HCT116 (cell line): Measurements from ENCODE around the gene SMC6. TPM values are rescaled to one million over a fixed set of nuclear protein-coding genes. Genes with fewer than 3 reads are reported as not detected.

Source experiments
- ATAC-seq: fragments of 200-7000 bp; cut with Tn5 transposase; 2 replicates; pipeline ENCODE4 v1.9.1; 2020; ENCODE audit warnings: mild to moderate bottlenecking, moderate library complexity
- BruUV-seq: library from RNA; stranded (reverse); fragments of 400-500 nt; replicated peaks from 2 replicates; lab custom pipeline; 2021; lab: Mats Ljungman, UMichigan
- CTCF ChIA-PET: fragments of 300-600 bp; sonication (Branson Sonifier 250); formaldehyde crosslinking; loops from one replicate; lab custom pipeline; 2021; ENCODE audit warnings: antibody characterized with exemption; lab: Charles Lee
- POLR2A ChIA-PET: fragments of 300-600, 350-600 bp; sonication (Branson Sonifier 250); formaldehyde crosslinking; loops from one replicate; lab custom pipeline; 2021; ENCODE audit warnings: antibody characterized with exemption; lab: Charles Lee
- RAD21 ChIA-PET, 2 experiments: fragments of 300-600 bp; sonication (Branson Sonifier 250); formaldehyde crosslinking; loops; one replicate each; lab custom pipeline; 2023; ENCODE audit warnings: low total read pairs in 2 of 2; ENCODE audit not compliant: uncharacterized antibody in 2 of 2, unreplicated experiment in 2 of 2, low non-redundant PET in 1 of 2; lab: Charles Lee
- DNase-seq: peaks from one replicate; pipeline ENCODE4 v3.0.0-alpha.2; 2010; ENCODE audit warnings: low read depth, low spot score
- H2AFZ ChIP-seq: fragments of 200-600 bp; shearing (Covaris generic), sonication (generic); 2 replicates; pipeline ENCODE4 v1.6.1; 2017; ENCODE audit warnings: low read depth, mixed run types, mixed read lengths, antibody characterized with exemption, low read length; ENCODE audit not compliant: poor library complexity, severe bottlenecking
- H3K27ac ChIP-seq: 2 replicates; pipeline ENCODE4 v1.5.1; 2012; ENCODE audit warnings: low read depth, low read length
- H3K27me3 ChIP-seq: fragments of 200-600 bp; sonication (generic); 2 replicates; pipeline ENCODE4 v1.6.1; 2016; ENCODE audit warnings: mixed run types, low read length, mixed read lengths; ENCODE audit not compliant: insufficient read depth
- H3K36me3 ChIP-seq, 2 experiments: fragments of 200-500 bp in 1 of 2; fragments of 200-600 bp in 1 of 2; sonication (Bioruptor generic) in 1 of 2; sonication (generic) in 1 of 2; 2 replicates each; pipeline versions ENCODE4 v1.5.1 to v1.6.1; 2014 to 2016; ENCODE audit warnings: low read length in 2 of 2, inconsistent platforms in 1 of 2, mixed read lengths in 1 of 2, mixed run types in 1 of 2; ENCODE audit not compliant: insufficient read depth in 2 of 2, control insufficient read depth in 1 of 2
- H3K4me1 ChIP-seq, 2 experiments: fragments of 200-600 bp in 1 of 2; sonication (generic) in 1 of 2; 2 replicates each; pipeline versions ENCODE4 v1.5.1 to v1.6.1; 2012 to 2017; ENCODE audit warnings: low read length in 2 of 2, inconsistent platforms in 1 of 2, mild to moderate bottlenecking in 1 of 2, mixed read lengths in 1 of 2, mixed run types in 1 of 2, moderate library complexity in 1 of 2; ENCODE audit not compliant: insufficient read depth in 2 of 2, control insufficient read depth in 1 of 2
- H3K4me2 ChIP-seq: fragments of 200-600 bp; sonication (generic); 2 replicates; pipeline ENCODE4 v1.6.1; 2017; ENCODE audit warnings: mixed run types, low read length, mixed read lengths
- H3K4me3 ChIP-seq, 2 experiments: fragments of 200-600 bp in 1 of 2; sonication (generic) in 1 of 2; replicated peaks in 1 of 2; 2 replicates each; pipeline ENCODE4 v1.5.1; 2011 to 2016; ENCODE audit warnings: low read length in 2 of 2, control low read depth in 1 of 2, low read depth in 1 of 2, mild to moderate bottlenecking in 1 of 2, mixed read lengths in 1 of 2, mixed run types in 1 of 2
- H3K79me2 ChIP-seq: fragments of 200-600 bp; sonication (generic); 2 replicates; pipeline ENCODE4 v1.6.1; 2017; ENCODE audit warnings: mild to moderate bottlenecking, mixed run types, low read length, moderate library complexity, mixed read lengths; ENCODE audit not compliant: insufficient read depth
- H3K9ac ChIP-seq: fragments of 200-600 bp; sonication (generic); 2 replicates; pipeline ENCODE4 v1.6.1; 2016; ENCODE audit warnings: low read length, mixed read lengths
- H3K9me2 ChIP-seq: fragments of 200-600 bp; sonication (generic), shearing (Covaris generic); 2 replicates; pipeline ENCODE4 v1.6.1; 2017; ENCODE audit warnings: mixed run types, mild to moderate bottlenecking, moderate library complexity; ENCODE audit not compliant: insufficient read depth
- H3K9me3 ChIP-seq, 2 experiments: fragments of 200-500 bp in 1 of 2; fragments of 200-600 bp in 1 of 2; sonication (Bioruptor generic) in 1 of 2; sonication (generic) in 1 of 2; 2 replicates each; pipeline ENCODE4 v1.6.1; 2014 to 2017; ENCODE audit warnings: low read length in 2 of 2, mixed read lengths in 2 of 2, inconsistent platforms in 1 of 2, low read depth in 1 of 2, mild to moderate bottlenecking in 1 of 2, mixed run types in 1 of 2, moderate library complexity in 1 of 2; ENCODE audit not compliant: control insufficient read depth in 1 of 2, insufficient read depth in 1 of 2
- H4K20me1 ChIP-seq: fragments of 200-600 bp; sonication (generic), shearing (Covaris generic); 2 replicates; pipeline ENCODE4 v1.6.1; 2017; ENCODE audit warnings: mixed run types, mild to moderate bottlenecking, moderate library complexity; ENCODE audit not compliant: insufficient read depth
- CEBPB ChIP-seq: IDR thresholded peaks from 2 replicates; pipeline ENCODE4 v1.6.1; 2012; ENCODE audit warnings: low read depth
- CTCF ChIP-seq, 3 experiments: fragments of 200-600 bp in 1 of 3; sonication (generic) in 1 of 3; IDR thresholded peaks in 2 of 3; conservative IDR thresholded peaks in 1 of 3; 2 replicates each; pipeline ENCODE4 v1.5.1; 2012 to 2017; ENCODE audit warnings: low read depth in 2 of 3, low read length in 2 of 3, antibody characterized with exemption in 1 of 3, borderline replicate concordance in 1 of 3, control low read depth in 1 of 3, mild to moderate bottlenecking in 1 of 3, mixed read lengths in 1 of 3, mixed run types in 1 of 3, moderate library complexity in 1 of 3; ENCODE audit not compliant: insufficient read depth in 1 of 3
- ELF1 ChIP-seq: IDR thresholded peaks from 2 replicates; pipeline ENCODE4 v1.6.1; 2012; ENCODE audit warnings: low read depth, borderline replicate concordance
- EZH2phosphoT487 ChIP-seq: fragments of 200-600 bp; IDR thresholded peaks from 2 replicates; pipeline ENCODE4 v1.6.1; 2018; ENCODE audit warnings: antibody characterized with exemption, borderline replicate concordance
- FOSL1 ChIP-seq: IDR thresholded peaks from 2 replicates; pipeline ENCODE4 v1.6.1; 2012; ENCODE audit warnings: low read depth
- JUND ChIP-seq: IDR thresholded peaks from 2 replicates; pipeline ENCODE4 v1.6.1; 2012
- POLR2A ChIP-seq: IDR thresholded peaks from 2 replicates; pipeline ENCODE4 v1.7.0; 2011; ENCODE audit warnings: borderline replicate concordance; ENCODE audit not compliant: insufficient read depth, insufficient read length; ENCODE audit errors: extremely low read depth
- RAD21 ChIP-seq: IDR thresholded peaks from 2 replicates; pipeline ENCODE4 v1.6.1; 2012; ENCODE audit warnings: low read depth, mild to moderate bottlenecking
- SIN3A ChIP-seq: IDR thresholded peaks from 2 replicates; pipeline ENCODE4 v1.6.1; 2012; ENCODE audit warnings: low read depth
- SP1 ChIP-seq: IDR thresholded peaks from 2 replicates; pipeline ENCODE4 v1.6.1; 2012; ENCODE audit warnings: low read depth
- SRF ChIP-seq: IDR thresholded peaks from 2 replicates; pipeline ENCODE4 v1.6.1; 2012; ENCODE audit warnings: low read depth
- YY1 ChIP-seq: IDR thresholded peaks from 2 replicates; pipeline ENCODE4 v1.6.1; 2011; ENCODE audit warnings: low read length, low read depth, moderate library complexity, mild to moderate bottlenecking; ENCODE audit not compliant: insufficient replicate concordance; ENCODE audit errors: extremely low read depth
- ZFX ChIP-seq: fragments of 450-650 bp; IDR thresholded peaks from 2 replicates; pipeline ENCODE4 v1.6.1; 2017
- ZNF274 ChIP-seq: fragments of 200-500 bp; sonication (Bioruptor generic); IDR thresholded peaks from 2 replicates; pipeline ENCODE4 v1.6.1; 2014; ENCODE audit warnings: mild to moderate bottlenecking, low read depth, low read length, inconsistent platforms
- intact Hi-C: fragments of 100-400 bp; cut with micrococcal nuclease; formaldehyde crosslinking; loops from 2 replicates; pipeline ENCODE4 v1.10.0; 2022
- total RNA-seq: library from RNA; stranded (reverse); gene quantifications from one replicate; pipeline ENCODE4 v1.2.1, GENCODE V29; 2021; ENCODE audit not compliant: unreplicated experiment
- TF ChIP-seq, protein P1 (sequence below): IDR thresholded peaks from 2 replicates; pipeline ENCODE4 v1.6.1; 2012
- TF ChIP-seq, protein P2 (sequence below): IDR thresholded peaks from 2 replicates; pipeline ENCODE4 v1.6.1; 2012

The SMC6 gene
- total RNA-seq, 1 experiment from 2014 or later = 26.4 TPM

DNA sequence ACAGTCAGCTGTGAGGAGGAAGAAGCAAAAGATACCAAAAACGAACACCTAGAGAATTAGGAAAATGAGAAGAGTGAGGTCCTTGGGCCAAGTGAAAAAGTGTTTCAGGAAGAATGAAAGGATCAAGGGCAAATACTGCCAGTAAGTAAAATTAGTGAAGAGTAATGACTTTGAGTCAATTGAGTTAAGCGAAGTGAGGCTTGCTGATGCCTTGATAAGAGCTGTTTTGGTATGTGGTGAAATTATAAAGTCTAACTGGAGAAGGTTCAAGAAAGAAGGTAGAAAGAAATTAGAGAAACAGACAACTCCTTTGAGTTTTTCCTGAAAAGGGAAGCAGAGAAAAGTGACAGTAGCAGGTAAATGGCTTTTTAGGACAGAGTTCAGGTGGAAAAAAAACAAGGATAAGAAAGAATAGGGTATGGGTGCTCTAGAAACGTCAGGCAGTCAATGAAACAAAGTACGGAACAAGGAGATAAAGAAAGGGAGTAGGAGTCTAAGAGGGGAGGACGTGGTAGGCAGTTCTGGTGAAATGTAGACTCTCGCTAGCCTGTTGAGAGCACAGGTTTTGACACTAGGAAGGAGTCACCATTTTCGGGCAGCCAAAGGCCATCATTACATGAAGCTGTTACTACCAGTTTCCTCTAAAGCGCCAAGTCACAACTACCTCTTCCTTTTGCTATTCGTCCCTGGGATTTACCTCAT, 42.9 kb downstream of the SMC6 start:
- no TSS peak for BruUV-seq
- Histone ChIP-seq H3K9me2 (no peaks in the 10 kb centered on the region), H3K4me1 (no peaks in the 10 kb centered on the region), H3K27me3 (no peaks in the 10 kb centered on the region), H3K9ac (no peak overlapping the region), H4K20me1 (no peaks in the 10 kb centered on the region), H3K27ac (no peak overlapping the region), H3K9me3 (no peaks in the 10 kb centered on the region), H3K4me3 (no peak overlapping the region), H2AFZ (no peak overlapping the region), H3K79me2 (no peaks in the 10 kb centered on the region), H3K4me2 (no peak overlapping the region), H3K36me3 (peaks cover 13 to 22% of the 10 kb centered on the region in 2 experiments)
- intact Hi-C loops = loop anchor here (10.0 kb wide), 1 partner anchor 664 kb away; no protein-coding TSS in a partner anchor
- ChIA-PET POLR2A (no interaction called here), RAD21 (no interaction called here), CTCF (no interaction called here)
- DNase-seq (no peak), ATAC-seq (no peak)
- no peak for TF ChIP-seq YY1
- TF ChIP-seq, protein P1, sequence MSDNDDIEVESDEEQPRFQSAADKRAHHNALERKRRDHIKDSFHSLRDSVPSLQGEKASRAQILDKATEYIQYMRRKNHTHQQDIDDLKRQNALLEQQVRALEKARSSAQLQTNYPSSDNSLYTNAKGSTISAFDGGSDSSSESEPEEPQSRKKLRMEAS = no peak
- no peak for TF ChIP-seq ELF1

DNA sequence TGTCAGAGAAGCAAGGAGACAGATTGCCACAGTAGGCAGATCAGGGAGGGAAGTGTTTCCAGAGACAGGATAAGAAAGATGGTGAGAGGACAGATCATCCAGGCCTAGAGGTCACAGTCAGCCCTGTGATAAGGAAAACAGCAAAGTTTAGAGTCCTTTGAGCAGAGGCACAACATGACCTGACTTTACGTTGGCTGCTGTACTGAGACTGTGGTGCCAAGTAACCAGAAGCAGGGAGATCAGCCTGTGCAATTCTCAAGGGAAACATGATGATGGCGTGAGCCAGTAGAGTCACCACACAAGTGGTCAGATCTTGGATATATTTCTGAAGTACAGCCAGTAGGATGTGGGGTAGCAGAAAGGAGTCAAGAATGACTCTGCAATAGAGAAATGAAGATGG, 43.7 kb downstream of the SMC6 start:
- DNase-seq = no peak
- Histone ChIP-seq H4K20me1 (no peaks in the 10 kb centered on the region), H3K4me2 (no peak overlapping the region), H3K9me3 (no peaks in the 10 kb centered on the region), H3K4me3 (no peak overlapping the region), H3K27me3 (no peaks in the 10 kb centered on the region), H2AFZ (no peak overlapping the region), H3K27ac (no peak overlapping the region), H3K4me1 (no peaks in the 10 kb centered on the region), H3K36me3 (peaks cover 12 to 22% of the 10 kb centered on the region in 2 experiments; a peak in 3 of 4 replicates), H3K9me2 (no peaks in the 10 kb centered on the region), H3K9ac (no peak overlapping the region), H3K79me2 (no peaks in the 10 kb centered on the region)
- ChIA-PET CTCF (interaction anchor here (1.8 kb wide), 1 partner anchor 10 kb away, joined by 6 read pairs; no protein-coding TSS in a partner anchor), POLR2A (no interaction called here), RAD21 (no interaction called here)
- ATAC-seq = no peak
- no TSS peak for BruUV-seq
- intact Hi-C loops = loop anchor here (10.0 kb wide), 1 partner anchor 665 kb away; no protein-coding TSS in a partner anchor
- TF ChIP-seq SRF = no peak
- no peak for TF ChIP-seq CTCF (IDR thresholded peaks at IDR 0.05 in 2 of 3, conservative IDR thresholded peaks at IDR 0.05 in 1 of 3; ENCODE audit: borderline replicate concordance in 1 of 3, insufficient read depth in 1 of 3, low read depth in 2 of 3, low read length in 2 of 3)
- TF ChIP-seq, protein P2, sequence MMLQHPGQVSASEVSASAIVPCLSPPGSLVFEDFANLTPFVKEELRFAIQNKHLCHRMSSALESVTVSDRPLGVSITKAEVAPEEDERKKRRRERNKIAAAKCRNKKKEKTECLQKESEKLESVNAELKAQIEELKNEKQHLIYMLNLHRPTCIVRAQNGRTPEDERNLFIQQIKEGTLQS = no peak
- TF ChIP-seq ELF1 = no peak
- no peak for TF ChIP-seq JUND
- TF ChIP-seq, protein P1 = no peak
- no peak for TF ChIP-seq RAD21
- no peak for TF ChIP-seq EZH2phosphoT487
- TF ChIP-seq POLR2A = no peak
- TF ChIP-seq CEBPB = no peak
- no peak for TF ChIP-seq SP1
- no peak for TF ChIP-seq YY1
- no peak for TF ChIP-seq SIN3A
- TF ChIP-seq ZFX = no peak
- no peak for TF ChIP-seq FOSL1
- no peak for TF ChIP-seq ZNF274
